Epithelial cell of esophagus (primary cell): Measurements from ENCODE around the gene PCNX1.

Experiments
- DNase-seq: peaks from one replicate; pipeline ENCODE4 v3.0.0; 2010; ENCODE audit warnings: low read depth
- H3K4me3 ChIP-seq: 2 replicates; pipeline ENCODE4 v1.5.1; 2011; ENCODE audit warnings: mild to moderate bottlenecking, low read length, control low read depth
- TF ChIP-seq, protein P1 (sequence below): IDR thresholded peaks from 2 replicates; pipeline ENCODE4 v1.5.1; 2011; ENCODE audit warnings: low read depth, mild to moderate bottlenecking, low read length, control low read depth, inconsistent platforms; ENCODE audit not compliant: insufficient read depth; ENCODE audit errors: missing control alignments

The PCNX1 gene

DNA sequence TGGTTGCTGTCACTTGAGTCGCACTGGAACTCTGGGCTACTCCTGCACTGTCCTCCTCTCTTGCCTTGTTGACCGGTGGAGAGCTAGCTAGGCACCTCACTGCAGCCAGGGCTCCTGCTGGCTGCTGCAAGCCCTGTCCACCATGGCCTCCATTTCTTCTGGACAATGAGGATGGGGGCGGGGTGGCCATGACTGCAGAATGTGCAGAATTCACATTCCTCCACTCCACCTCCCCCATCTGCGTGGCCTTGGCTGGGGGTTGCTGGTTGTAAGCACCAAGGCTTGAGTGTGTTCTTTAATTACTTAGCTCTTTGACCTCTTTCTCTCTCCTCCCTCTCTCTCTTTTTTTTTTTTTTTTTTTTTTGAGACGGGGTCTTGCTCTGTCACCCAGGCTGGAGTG, 248.5 kb downstream of the PCNX1 start:
- TF ChIP-seq, protein P1, sequence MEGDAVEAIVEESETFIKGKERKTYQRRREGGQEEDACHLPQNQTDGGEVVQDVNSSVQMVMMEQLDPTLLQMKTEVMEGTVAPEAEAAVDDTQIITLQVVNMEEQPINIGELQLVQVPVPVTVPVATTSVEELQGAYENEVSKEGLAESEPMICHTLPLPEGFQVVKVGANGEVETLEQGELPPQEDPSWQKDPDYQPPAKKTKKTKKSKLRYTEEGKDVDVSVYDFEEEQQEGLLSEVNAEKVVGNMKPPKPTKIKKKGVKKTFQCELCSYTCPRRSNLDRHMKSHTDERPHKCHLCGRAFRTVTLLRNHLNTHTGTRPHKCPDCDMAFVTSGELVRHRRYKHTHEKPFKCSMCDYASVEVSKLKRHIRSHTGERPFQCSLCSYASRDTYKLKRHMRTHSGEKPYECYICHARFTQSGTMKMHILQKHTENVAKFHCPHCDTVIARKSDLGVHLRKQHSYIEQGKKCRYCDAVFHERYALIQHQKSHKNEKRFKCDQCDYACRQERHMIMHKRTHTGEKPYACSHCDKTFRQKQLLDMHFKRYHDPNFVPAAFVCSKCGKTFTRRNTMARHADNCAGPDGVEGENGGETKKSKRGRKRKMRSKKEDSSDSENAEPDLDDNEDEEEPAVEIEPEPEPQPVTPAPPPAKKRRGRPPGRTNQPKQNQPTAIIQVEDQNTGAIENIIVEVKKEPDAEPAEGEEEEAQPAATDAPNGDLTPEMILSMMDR = no peak
- no peak overlapping the region for H3K4me3 ChIP-seq
- no peak for DNase-seq

DNA sequence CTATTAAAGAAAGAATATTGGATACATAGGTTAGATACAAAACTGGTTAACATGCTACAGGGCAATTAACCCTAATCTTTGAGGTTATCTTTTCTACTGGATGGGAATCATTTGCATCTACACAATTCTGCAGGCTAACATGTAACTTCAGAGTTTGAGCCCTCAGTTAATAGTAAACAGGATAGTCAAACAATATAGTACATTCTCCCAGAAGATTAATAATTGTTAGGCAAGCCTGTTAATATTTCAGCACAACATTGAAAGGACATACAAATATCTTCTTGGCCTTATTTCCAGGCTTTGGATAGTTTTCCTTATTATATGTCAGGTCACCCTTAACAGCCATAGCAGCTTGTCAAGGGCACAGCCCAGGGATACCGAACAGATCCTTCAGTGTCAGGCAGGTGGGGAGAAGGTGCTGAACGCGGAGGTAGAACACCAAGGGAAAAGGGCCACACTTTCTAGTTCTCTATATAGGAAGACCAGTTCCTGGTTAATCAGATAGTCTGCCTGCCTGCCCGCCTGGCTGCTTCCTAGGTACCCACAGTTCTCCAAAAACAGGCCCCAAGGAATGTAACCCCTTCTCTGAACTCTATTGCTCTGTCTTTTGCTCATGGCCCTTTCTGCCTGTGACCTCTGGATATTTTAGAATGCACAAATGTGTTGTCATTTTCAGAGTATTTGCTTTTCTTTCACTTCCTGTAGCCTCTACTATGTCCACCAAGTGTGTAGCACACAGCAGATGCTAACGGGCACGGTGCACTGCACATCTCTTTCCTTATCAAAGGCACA, 256.0 kb downstream of the PCNX1 start:
- H3K4me3 ChIP-seq = no peak overlapping the region
- DNase-seq = no peak
- TF ChIP-seq, protein P1 = no peak

DNA sequence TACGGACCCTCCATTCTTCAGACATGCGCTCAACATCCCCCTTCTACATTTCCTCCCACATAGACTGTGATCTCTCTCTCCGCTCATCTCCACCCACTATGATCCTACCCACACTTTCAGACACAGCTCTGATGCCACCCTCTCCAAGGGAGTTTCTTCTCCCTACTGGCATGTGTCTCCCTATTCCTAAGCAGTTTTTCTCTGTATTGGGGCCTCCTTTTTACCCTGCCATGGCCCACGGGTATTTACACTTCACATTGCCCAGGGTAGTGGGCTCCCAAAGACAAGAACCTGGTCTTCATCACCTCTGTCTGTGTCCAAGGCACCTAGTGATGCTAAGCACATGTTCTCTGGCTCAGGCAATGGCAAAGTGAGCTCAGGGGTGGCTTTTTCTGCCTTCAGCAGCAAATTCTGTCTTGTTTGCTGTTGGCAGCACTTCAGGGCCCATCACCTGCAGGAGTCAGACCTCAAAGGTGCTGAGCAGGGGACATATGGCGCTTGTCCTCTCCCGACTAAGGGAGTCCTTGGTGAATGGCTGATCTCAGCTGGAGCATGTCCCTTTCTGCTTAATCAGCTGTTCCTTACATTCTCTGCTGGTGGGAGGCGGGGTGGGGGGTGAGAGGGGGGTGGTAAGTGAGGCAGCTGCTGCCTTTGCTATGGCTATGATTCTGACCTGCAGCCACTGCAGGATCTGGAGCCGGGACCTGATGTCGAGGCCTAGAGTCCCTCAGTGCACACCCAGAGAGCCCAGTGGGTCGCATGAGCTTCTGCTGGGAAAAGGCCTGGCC, 256.8 kb downstream of the PCNX1 start:
- DNase-seq = no peak
- TF ChIP-seq, protein P1 = no peak
- H3K4me3 ChIP-seq = no peak overlapping the region
